Mesenchymal stem cell (in vitro differentiated cells and primary cell): ENCODE data around the gene C17orf50.

Experiments used
- DNase-seq: peaks from one replicate; pipeline ENCODE4 v3.0.0-alpha.2; 2013
- H2AFZ ChIP-seq: one replicate; pipeline ENCODE4 v1.6.1; 2013; ENCODE audit warnings: low read depth, mild to moderate bottlenecking, control low read depth, inconsistent platforms, low read length, moderate library complexity
- H2AK5ac ChIP-seq: 2 replicates; pipeline ENCODE4 v1.6.1; 2013; ENCODE audit warnings: low read length, moderate library complexity, mild to moderate bottlenecking, inconsistent platforms; ENCODE audit not compliant: severe bottlenecking
- H2BK120ac ChIP-seq: one replicate; pipeline ENCODE4 v1.6.1; 2013; ENCODE audit warnings: low read depth, mild to moderate bottlenecking, inconsistent platforms, low read length, moderate library complexity
- H2BK12ac ChIP-seq, 2 experiments: one replicate each; pipeline ENCODE4 v1.6.1; 2013; ENCODE audit warnings: inconsistent platforms in 2 of 2, low read length in 2 of 2, mild to moderate bottlenecking in 2 of 2, moderate library complexity in 2 of 2, control low read depth in 1 of 2
- H2BK15ac ChIP-seq: one replicate; pipeline ENCODE4 v1.6.1; 2013; ENCODE audit warnings: mild to moderate bottlenecking, low read depth, inconsistent platforms; ENCODE audit not compliant: poor library complexity, severe bottlenecking
- H2BK5ac ChIP-seq: 2 replicates; pipeline ENCODE4 v1.6.1; 2013; ENCODE audit warnings: low read depth, mild to moderate bottlenecking, low read length, control low read depth, inconsistent platforms; ENCODE audit not compliant: poor library complexity, severe bottlenecking
- H3K14ac ChIP-seq, 2 experiments: one replicate each; pipeline ENCODE4 v1.6.1; 2013; ENCODE audit warnings: inconsistent platforms in 2 of 2, low read length in 2 of 2, control low read depth in 1 of 2, mild to moderate bottlenecking in 1 of 2, moderate library complexity in 1 of 2
- H3K18ac ChIP-seq, 2 experiments: one replicate each; pipeline ENCODE4 v1.6.1; 2013; ENCODE audit warnings: inconsistent platforms in 2 of 2, low read length in 2 of 2, control low read depth in 1 of 2, low read depth in 1 of 2, mild to moderate bottlenecking in 1 of 2
- H3K23ac ChIP-seq, 2 experiments: one replicate each; pipeline ENCODE4 v1.6.1; 2013; ENCODE audit warnings: inconsistent platforms in 2 of 2, low read length in 2 of 2, mild to moderate bottlenecking in 2 of 2, moderate library complexity in 2 of 2, control low read depth in 1 of 2
- H3K27ac ChIP-seq: 2 replicates; pipeline ENCODE4 v1.5.1; 2013; ENCODE audit warnings: mild to moderate bottlenecking, moderate library complexity, low read length, control low read depth, inconsistent platforms; ENCODE audit not compliant: poor library complexity, severe bottlenecking
- H3K27me3 ChIP-seq, 2 experiments: 2 replicates each; pipeline versions ENCODE4 v1.6.1 to v1.7.0; 2013; ENCODE audit warnings: low read length in 2 of 2, mild to moderate bottlenecking in 2 of 2, moderate library complexity in 2 of 2, control low read depth in 1 of 2, inconsistent platforms in 1 of 2; ENCODE audit not compliant: control insufficient read depth in 1 of 2, insufficient read depth in 1 of 2
- H3K36me3 ChIP-seq, 2 experiments: 2 replicates each; pipeline versions ENCODE4 v1.6.1 to v1.7.0; 2013; ENCODE audit warnings: low read length in 2 of 2, control low read depth in 1 of 2, inconsistent platforms in 1 of 2, low read depth in 1 of 2, mild to moderate bottlenecking in 1 of 2; ENCODE audit not compliant: insufficient read depth in 2 of 2, control insufficient read depth in 1 of 2
- H3K4ac ChIP-seq, 2 experiments: one replicate each; pipeline ENCODE4 v1.6.1; 2013; ENCODE audit warnings: inconsistent platforms in 2 of 2, low read length in 2 of 2, mild to moderate bottlenecking in 2 of 2, moderate library complexity in 2 of 2, control low read depth in 1 of 2, low read depth in 1 of 2
- H3K4me1 ChIP-seq: 2 replicates; pipeline ENCODE4 v1.6.1; 2013; ENCODE audit warnings: low read depth, low read length, control low read depth; ENCODE audit not compliant: control insufficient read depth, insufficient read depth
- H3K4me2 ChIP-seq: 2 replicates; pipeline ENCODE4 v1.6.1; 2013; ENCODE audit warnings: low read length, mild to moderate bottlenecking, inconsistent platforms; ENCODE audit not compliant: poor library complexity, severe bottlenecking
- H3K4me3 ChIP-seq, 2 experiments: 2 replicates each; pipeline versions ENCODE4 v1.5.1 to v1.7.0; 2013; ENCODE audit warnings: low read length in 2 of 2, mild to moderate bottlenecking in 2 of 2, control low read depth in 1 of 2, low read depth in 1 of 2; ENCODE audit not compliant: insufficient read depth in 1 of 2
- H3K79me1 ChIP-seq: replicated peaks from 2 replicates; pipeline ENCODE4 v1.6.1; 2013; ENCODE audit warnings: mild to moderate bottlenecking, control low read depth, low read length, inconsistent platforms; ENCODE audit not compliant: poor library complexity, severe bottlenecking
- H3K9ac ChIP-seq: 2 replicates; pipeline ENCODE4 v1.7.0; 2013; ENCODE audit warnings: mild to moderate bottlenecking, low read length, moderate library complexity
- H3K9me3 ChIP-seq: 2 replicates; pipeline ENCODE4 v1.7.0; 2013; ENCODE audit warnings: mild to moderate bottlenecking, low read length; ENCODE audit not compliant: control insufficient read depth
- H4K8ac ChIP-seq: one replicate; pipeline ENCODE4 v1.6.1; 2013; ENCODE audit warnings: inconsistent platforms, mild to moderate bottlenecking, low read length, moderate library complexity
- H4K91ac ChIP-seq: one replicate; pipeline ENCODE4 v1.6.1; 2013; ENCODE audit warnings: mild to moderate bottlenecking, low read length, inconsistent platforms
- WGBS: methylation state at CpG from one replicate; pipeline ENCODE4 v1.1.7; 2013; ENCODE audit warnings: mixed read lengths; 5-methylcytosine and 5-hydroxymethylcytosine counted together

The C17orf50 gene

GRCh38 chr17:35723735-35724134, 37.0 kb upstream of the C17orf50 start:
- Histone ChIP-seq H2BK120ac (no peak overlapping the region), H2BK15ac (no peak overlapping the region), H2AK5ac (no peak overlapping the region), H3K36me3 (peaks cover 16 to 71% of the 10 kb centered on the region in 2 experiments), H3K4ac (no peak overlapping the region), H3K9ac (no peak overlapping the region), H2BK5ac (no peak overlapping the region), H3K27me3 (no peaks in the 10 kb centered on the region), H3K79me1 (peaks cover 15% of the 10 kb centered on the region), H3K9me3 (no peaks in the 10 kb centered on the region), H3K4me3 (no peak overlapping the region), H2AFZ (no peak overlapping the region), H3K27ac (no peak overlapping the region), H2BK12ac (no peak overlapping the region), H3K18ac (no peak overlapping the region), H3K4me1 (peaks cover 20% of the 10 kb centered on the region), H3K4me2 (no peak overlapping the region), H3K23ac (no peak overlapping the region), H4K8ac (no peak overlapping the region), H4K91ac (no peak overlapping the region), H3K14ac (no peak overlapping the region)
- DNase-seq, result no peak
- 96% methylated on average over 2 of the region's 2 CpGs for WGBS

- no peak for DNase-seq
- whole genome bisulfite sequencing, result 98% methylated on average over 4 of the region's 4 CpGs
These were observed 35.6 kb upstream of the C17orf50 start for GRCh38 chr17:35725058-35725457.

GRCh38 chr17:35725802-35726126, 34.9 kb upstream of the C17orf50 start:
- no peak overlapping the region for H2AFZ ChIP-seq
- peak overlapping the region; percentile 20 for H3K4me2 ChIP-seq
- no peak overlapping the region for H3K9ac ChIP-seq
- peak overlapping the region; percentile 81 for H3K27ac ChIP-seq
- peak overlapping the region; percentile 37 for H2AK5ac ChIP-seq
- H2BK12ac ChIP-seq, result peak overlapping the region; percentile 14 to 81
- H2BK120ac ChIP-seq, result no peak overlapping the region
- WGBS, result 45% methylated on average over 2 of the region's 2 CpGs
- peak overlapping the region; percentile 29 for H4K8ac ChIP-seq
- peak overlapping the region; percentile 91 for H4K91ac ChIP-seq
- H3K79me1 ChIP-seq, result peaks cover 15% of the 10 kb centered on the region
- peak overlapping the region in 1 of 2 experiments; percentile 65 for H3K14ac ChIP-seq
- peaks cover 27% of the 10 kb centered on the region for H3K4me1 ChIP-seq
- no peak overlapping the region for H3K23ac ChIP-seq
- H2BK5ac ChIP-seq, result no peak overlapping the region
- no peak overlapping the region for H2BK15ac ChIP-seq
- H3K27me3 ChIP-seq, result peaks cover 0 to 8% of the 10 kb centered on the region in 2 experiments
- no peak overlapping the region for H3K4me3 ChIP-seq
- no peaks in the 10 kb centered on the region for H3K9me3 ChIP-seq
- peaks cover 18 to 54% of the 10 kb centered on the region in 2 experiments for H3K36me3 ChIP-seq
- peak overlapping the region; percentile 46 to 62 for H3K18ac ChIP-seq
- DNase-seq, result no peak
- peak overlapping the region in 1 of 2 experiments; percentile 58 for H3K4ac ChIP-seq

More at GRCh38 chr17:35725058-35725457, 35.6 kb upstream of the C17orf50 start:
- Histone ChIP-seq H3K79me1 (peaks cover 15% of the 10 kb centered on the region), H3K4me1 (peaks cover 27% of the 10 kb centered on the region), H3K4me2 (no peak overlapping the region), H3K9ac (no peak overlapping the region), H3K14ac (no peak overlapping the region), H2AFZ (no peak overlapping the region), H4K91ac (no peak overlapping the region), H3K36me3 (peaks cover 18 to 58% of the 10 kb centered on the region in 2 experiments), H2BK12ac (no peak overlapping the region), H2BK5ac (no peak overlapping the region), H4K8ac (peak overlapping the region; percentile 66), H2BK15ac (no peak overlapping the region), H2AK5ac (peak overlapping the region; percentile 12), H3K27me3 (peaks cover 0 to 4% of the 10 kb centered on the region in 2 experiments), H3K4me3 (no peak overlapping the region), H3K9me3 (no peaks in the 10 kb centered on the region), H2BK120ac (no peak overlapping the region), H3K23ac (no peak overlapping the region), H3K4ac (peak overlapping the region; percentile 21 to 59), H3K27ac (peak overlapping the region; percentile 81), H3K18ac (peak overlapping the region in 1 of 2 experiments; percentile 46)

GRCh38 chr17:35726127-35726952, 34.3 kb upstream of the C17orf50 start:
- Histone ChIP-seq H3K18ac (peak overlapping the region; percentile 68 to 75), H3K4me3 (peak overlapping the region in 1 of 2 experiments; percentile 29), H2AFZ (no peak overlapping the region), H3K4me2 (peak overlapping the region; percentile 38), H2BK12ac (peak overlapping the region; percentile 14 to 83), H2AK5ac (peak overlapping the region; percentile 37), H3K27ac (peak overlapping the region; percentile 81), H3K4ac (peak overlapping the region in 1 of 2 experiments; percentile 58), H4K91ac (peak overlapping the region; percentile 91), H2BK15ac (no peak overlapping the region), H3K23ac (no peak overlapping the region), H2BK120ac (peak overlapping the region; percentile 89), H3K9me3 (no peaks in the 10 kb centered on the region), H2BK5ac (peak overlapping the region; percentile 3), H3K27me3 (peaks cover 0 to 13% of the 10 kb centered on the region in 2 experiments), H3K14ac (peak overlapping the region in 1 of 2 experiments; percentile 65), H3K79me1 (peaks cover 12% of the 10 kb centered on the region), H4K8ac (peak overlapping the region; percentile 29), H3K9ac (peak overlapping the region; percentile 39), H3K36me3 (peaks cover 18 to 49% of the 10 kb centered on the region in 2 experiments), H3K4me1 (peaks cover 30% of the 10 kb centered on the region)
- WGBS, result 0% methylated on average over 4 of the region's 6 CpGs
- peak; percentile 96 for DNase-seq
